Measurements from ENCODE around the gene CDKAL1. TPM values are rescaled to one million over a fixed set of nuclear protein-coding genes. Genes with fewer than 3 reads are reported as not detected.

The CDKAL1 gene
- total and polyA plus RNA-seq, 2 of the 13 experiments (the other 11 are each of a cell fraction or from before 2014, with no cell fraction given) = 9.5 to 27.7 TPM

DNA sequence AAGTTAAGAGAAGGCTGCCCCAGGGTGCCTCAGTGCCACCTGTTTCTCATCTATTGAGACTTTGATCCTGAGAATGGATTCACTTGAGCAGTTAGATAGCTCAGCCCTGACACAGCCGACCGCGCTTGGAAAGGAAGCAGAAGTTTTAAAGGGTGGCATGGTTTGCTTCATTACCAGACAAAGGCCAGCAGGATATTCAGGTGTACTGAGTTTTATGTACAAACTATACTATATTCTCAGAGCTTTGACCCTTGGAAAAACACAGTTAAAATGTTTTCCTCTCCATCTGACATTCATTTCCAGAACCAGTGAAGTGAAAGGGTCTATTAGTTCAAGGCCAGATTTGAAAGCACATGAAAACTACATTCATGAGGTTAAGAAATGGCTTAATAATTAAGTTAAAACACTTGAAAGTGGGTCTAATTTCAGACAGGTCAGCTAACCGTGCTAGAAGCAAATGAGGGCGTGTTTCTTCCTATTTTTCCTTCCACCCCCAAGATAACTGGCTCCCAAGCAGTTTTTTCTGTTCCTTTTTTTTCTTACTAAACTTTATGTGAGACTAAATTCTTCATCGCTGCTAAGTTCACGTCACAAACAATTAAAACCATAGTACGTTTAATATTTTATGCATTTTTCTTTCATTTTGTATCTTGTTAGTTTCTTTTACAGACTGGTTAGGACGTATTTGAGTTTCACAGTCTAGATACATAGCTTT lies 674.0 kb downstream of the CDKAL1 start (continued):
- TF ChIP-seq, protein P1, sequence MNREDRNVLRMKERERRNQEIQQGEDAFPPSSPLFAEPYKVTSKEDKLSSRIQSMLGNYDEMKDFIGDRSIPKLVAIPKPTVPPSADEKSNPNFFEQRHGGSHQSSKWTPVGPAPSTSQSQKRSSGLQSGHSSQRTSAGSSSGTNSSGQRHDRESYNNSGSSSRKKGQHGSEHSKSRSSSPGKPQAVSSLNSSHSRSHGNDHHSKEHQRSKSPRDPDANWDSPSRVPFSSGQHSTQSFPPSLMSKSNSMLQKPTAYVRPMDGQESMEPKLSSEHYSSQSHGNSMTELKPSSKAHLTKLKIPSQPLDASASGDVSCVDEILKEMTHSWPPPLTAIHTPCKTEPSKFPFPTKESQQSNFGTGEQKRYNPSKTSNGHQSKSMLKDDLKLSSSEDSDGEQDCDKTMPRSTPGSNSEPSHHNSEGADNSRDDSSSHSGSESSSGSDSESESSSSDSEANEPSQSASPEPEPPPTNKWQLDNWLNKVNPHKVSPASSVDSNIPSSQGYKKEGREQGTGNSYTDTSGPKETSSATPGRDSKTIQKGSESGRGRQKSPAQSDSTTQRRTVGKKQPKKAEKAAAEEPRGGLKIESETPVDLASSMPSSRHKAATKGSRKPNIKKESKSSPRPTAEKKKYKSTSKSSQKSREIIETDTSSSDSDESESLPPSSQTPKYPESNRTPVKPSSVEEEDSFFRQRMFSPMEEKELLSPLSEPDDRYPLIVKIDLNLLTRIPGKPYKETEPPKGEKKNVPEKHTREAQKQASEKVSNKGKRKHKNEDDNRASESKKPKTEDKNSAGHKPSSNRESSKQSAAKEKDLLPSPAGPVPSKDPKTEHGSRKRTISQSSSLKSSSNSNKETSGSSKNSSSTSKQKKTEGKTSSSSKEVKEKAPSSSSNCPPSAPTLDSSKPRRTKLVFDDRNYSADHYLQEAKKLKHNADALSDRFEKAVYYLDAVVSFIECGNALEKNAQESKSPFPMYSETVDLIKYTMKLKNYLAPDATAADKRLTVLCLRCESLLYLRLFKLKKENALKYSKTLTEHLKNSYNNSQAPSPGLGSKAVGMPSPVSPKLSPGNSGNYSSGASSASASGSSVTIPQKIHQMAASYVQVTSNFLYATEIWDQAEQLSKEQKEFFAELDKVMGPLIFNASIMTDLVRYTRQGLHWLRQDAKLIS (CRISPR knock-in tag; IDR thresholded peaks at IDR 0.05) = no peak
- TF ChIP-seq ZNF230 (CRISPR knock-in tag; IDR thresholded peaks at IDR 0.05) = no peak
- TF ChIP-seq, protein P2, sequence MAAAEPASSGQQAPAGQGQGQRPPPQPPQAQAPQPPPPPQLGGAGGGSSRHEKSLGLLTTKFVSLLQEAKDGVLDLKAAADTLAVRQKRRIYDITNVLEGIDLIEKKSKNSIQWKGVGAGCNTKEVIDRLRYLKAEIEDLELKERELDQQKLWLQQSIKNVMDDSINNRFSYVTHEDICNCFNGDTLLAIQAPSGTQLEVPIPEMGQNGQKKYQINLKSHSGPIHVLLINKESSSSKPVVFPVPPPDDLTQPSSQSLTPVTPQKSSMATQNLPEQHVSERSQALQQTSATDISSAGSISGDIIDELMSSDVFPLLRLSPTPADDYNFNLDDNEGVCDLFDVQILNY (CRISPR knock-in tag; conservative IDR thresholded peaks at IDR 0.05) = no peak
- TF ChIP-seq NKX3-1 (CRISPR knock-in tag; IDR thresholded peaks at IDR 0.05) = no peak
- no peak; a peak in 1 of 4 replicates for TF ChIP-seq NR2F1 (CRISPR knock-in tag; IDR thresholded peaks at IDR 0.05)
- no peak for TF ChIP-seq ZSCAN12 (CRISPR knock-in tag; IDR thresholded peaks at IDR 0.05)
- TF ChIP-seq, protein P3, sequence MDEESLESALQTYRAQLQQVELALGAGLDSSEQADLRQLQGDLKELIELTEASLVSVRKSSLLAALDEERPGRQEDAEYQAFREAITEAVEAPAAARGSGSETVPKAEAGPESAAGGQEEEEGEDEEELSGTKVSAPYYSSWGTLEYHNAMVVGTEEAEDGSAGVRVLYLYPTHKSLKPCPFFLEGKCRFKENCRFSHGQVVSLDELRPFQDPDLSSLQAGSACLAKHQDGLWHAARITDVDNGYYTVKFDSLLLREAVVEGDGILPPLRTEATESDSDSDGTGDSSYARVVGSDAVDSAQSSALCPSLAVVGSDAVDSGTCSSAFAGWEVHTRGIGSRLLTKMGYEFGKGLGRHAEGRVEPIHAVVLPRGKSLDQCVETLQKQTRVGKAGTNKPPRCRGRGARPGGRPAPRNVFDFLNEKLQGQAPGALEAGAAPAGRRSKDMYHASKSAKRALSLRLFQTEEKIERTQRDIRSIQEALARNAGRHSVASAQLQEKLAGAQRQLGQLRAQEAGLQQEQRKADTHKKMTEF (CRISPR knock-in tag; IDR thresholded peaks at IDR 0.05) = peak; percentile 78
- no peak for TF ChIP-seq HNRNPH1 (optimal IDR thresholded peaks at IDR 0.05; ENCODE audit: low read depth, low read length)
- TF ChIP-seq, protein P4, sequence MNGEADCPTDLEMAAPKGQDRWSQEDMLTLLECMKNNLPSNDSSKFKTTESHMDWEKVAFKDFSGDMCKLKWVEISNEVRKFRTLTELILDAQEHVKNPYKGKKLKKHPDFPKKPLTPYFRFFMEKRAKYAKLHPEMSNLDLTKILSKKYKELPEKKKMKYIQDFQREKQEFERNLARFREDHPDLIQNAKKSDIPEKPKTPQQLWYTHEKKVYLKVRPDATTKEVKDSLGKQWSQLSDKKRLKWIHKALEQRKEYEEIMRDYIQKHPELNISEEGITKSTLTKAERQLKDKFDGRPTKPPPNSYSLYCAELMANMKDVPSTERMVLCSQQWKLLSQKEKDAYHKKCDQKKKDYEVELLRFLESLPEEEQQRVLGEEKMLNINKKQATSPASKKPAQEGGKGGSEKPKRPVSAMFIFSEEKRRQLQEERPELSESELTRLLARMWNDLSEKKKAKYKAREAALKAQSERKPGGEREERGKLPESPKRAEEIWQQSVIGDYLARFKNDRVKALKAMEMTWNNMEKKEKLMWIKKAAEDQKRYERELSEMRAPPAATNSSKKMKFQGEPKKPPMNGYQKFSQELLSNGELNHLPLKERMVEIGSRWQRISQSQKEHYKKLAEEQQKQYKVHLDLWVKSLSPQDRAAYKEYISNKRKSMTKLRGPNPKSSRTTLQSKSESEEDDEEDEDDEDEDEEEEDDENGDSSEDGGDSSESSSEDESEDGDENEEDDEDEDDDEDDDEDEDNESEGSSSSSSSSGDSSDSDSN (CRISPR knock-in tag; IDR thresholded peaks at IDR 0.05) = no peak
- no peak for TF ChIP-seq IRF2 (CRISPR knock-in tag; IDR thresholded peaks at IDR 0.05)
- TF ChIP-seq, protein P5, sequence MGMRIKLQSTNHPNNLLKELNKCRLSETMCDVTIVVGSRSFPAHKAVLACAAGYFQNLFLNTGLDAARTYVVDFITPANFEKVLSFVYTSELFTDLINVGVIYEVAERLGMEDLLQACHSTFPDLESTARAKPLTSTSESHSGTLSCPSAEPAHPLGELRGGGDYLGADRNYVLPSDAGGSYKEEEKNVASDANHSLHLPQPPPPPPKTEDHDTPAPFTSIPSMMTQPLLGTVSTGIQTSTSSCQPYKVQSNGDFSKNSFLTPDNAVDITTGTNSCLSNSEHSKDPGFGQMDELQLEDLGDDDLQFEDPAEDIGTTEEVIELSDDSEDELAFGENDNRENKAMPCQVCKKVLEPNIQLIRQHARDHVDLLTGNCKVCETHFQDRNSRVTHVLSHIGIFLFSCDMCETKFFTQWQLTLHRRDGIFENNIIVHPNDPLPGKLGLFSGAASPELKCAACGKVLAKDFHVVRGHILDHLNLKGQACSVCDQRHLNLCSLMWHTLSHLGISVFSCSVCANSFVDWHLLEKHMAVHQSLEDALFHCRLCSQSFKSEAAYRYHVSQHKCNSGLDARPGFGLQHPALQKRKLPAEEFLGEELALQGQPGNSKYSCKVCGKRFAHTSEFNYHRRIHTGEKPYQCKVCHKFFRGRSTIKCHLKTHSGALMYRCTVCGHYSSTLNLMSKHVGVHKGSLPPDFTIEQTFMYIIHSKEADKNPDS (CRISPR knock-in tag; IDR thresholded peaks at IDR 0.05) = no peak
- TF ChIP-seq, protein P6, sequence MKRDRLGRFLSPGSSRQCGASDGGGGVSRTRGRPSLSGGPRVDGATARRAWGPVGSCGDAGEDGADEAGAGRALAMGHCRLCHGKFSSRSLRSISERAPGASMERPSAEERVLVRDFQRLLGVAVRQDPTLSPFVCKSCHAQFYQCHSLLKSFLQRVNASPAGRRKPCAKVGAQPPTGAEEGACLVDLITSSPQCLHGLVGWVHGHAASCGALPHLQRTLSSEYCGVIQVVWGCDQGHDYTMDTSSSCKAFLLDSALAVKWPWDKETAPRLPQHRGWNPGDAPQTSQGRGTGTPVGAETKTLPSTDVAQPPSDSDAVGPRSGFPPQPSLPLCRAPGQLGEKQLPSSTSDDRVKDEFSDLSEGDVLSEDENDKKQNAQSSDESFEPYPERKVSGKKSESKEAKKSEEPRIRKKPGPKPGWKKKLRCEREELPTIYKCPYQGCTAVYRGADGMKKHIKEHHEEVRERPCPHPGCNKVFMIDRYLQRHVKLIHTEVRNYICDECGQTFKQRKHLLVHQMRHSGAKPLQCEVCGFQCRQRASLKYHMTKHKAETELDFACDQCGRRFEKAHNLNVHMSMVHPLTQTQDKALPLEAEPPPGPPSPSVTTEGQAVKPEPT (CRISPR knock-in tag; IDR thresholded peaks at IDR 0.05; ENCODE audit: low read depth) = no peak
- TF ChIP-seq, protein P7, sequence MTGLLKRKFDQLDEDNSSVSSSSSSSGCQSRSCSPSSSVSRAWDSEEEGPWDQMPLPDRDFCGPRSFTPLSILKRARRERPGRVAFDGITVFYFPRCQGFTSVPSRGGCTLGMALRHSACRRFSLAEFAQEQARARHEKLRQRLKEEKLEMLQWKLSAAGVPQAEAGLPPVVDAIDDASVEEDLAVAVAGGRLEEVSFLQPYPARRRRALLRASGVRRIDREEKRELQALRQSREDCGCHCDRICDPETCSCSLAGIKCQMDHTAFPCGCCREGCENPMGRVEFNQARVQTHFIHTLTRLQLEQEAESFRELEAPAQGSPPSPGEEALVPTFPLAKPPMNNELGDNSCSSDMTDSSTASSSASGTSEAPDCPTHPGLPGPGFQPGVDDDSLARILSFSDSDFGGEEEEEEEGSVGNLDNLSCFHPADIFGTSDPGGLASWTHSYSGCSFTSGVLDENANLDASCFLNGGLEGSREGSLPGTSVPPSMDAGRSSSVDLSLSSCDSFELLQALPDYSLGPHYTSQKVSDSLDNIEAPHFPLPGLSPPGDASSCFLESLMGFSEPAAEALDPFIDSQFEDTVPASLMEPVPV (CRISPR knock-in tag; IDR thresholded peaks at IDR 0.05) = no peak
